ENCODE data around the gene TTC28.

GRCh38 chr22:28310299-28310698 lies 369.3 kb downstream of the TTC28 start:
- TF ChIP-seq CTCF (IDR thresholded peaks at IDR 0.05) (no peak), EP300 (IDR thresholded peaks at IDR 0.05) (no peak), POLR2A (IDR thresholded peaks at IDR 0.05; ENCODE audit: low read depth) (no peak)

Measured in esophagus muscularis mucosa (tissue), 4 donors.